Left ventricle myocardium inferior (tissue), 1 donor: Measurements from ENCODE around the gene NDUFB11. TPM values are rescaled to one million over a fixed set of nuclear protein-coding genes. Genes with fewer than 3 reads are reported as not detected.
A peak's percentile ranks its signal among the peaks of the same experiment; 100 is the strongest.

Source experiments
- DNase-seq: peaks from one replicate; pipeline ENCODE4 v3.0.0-alpha.2; 2020
- H3K27ac ChIP-seq: fragments of 200-600 bp; replicated peaks from 2 replicates; pipeline ENCODE4 v1.8.0; 2021
- H3K27me3 ChIP-seq: fragments of 200-600 bp; 2 replicates; pipeline ENCODE4 v1.8.0; 2021; ENCODE audit warnings: low read depth
- H3K36me3 ChIP-seq: fragments of 200-600 bp; 2 replicates; pipeline ENCODE4 v1.8.0; 2021
- H3K4me1 ChIP-seq: fragments of 200-600 bp; 2 replicates; pipeline ENCODE4 v1.8.0; 2021
- H3K4me3 ChIP-seq: fragments of 200-600 bp; 2 replicates; pipeline ENCODE4 v1.8.0; 2021; ENCODE audit warnings: mild to moderate bottlenecking, moderate library complexity
- H3K9me3 ChIP-seq: fragments of 200-600 bp; replicated peaks from 2 replicates; pipeline ENCODE4 v1.8.0; 2021
- intact Hi-C: fragments of 100-400 bp; cut with micrococcal nuclease; formaldehyde crosslinking; loops from one replicate; pipeline ENCODE4 v1.11.0; 2022
- long read RNA-seq: library from polyadenylated mRNA; unstranded; transcript quantifications from one replicate; pipeline ENCODE4 v2.0.0, GENCODE V29; 2021
- total RNA-seq: library from RNA; stranded (reverse); fragmentation: NEBNext Ultra II Directional; extraction: Animal tissue kit (Norgen Biotek cat#: 25700); gene quantifications from one replicate; pipeline ENCODE4 v1.2.1, GENCODE V29; 2021
- TF ChIP-seq, protein P1 (sequence below): fragments of 200-600 bp; IDR thresholded peaks from 2 replicates; pipeline ENCODE4 v1.8.0; 2021; ENCODE audit warnings: antibody characterized with exemption, mild to moderate bottlenecking, borderline replicate concordance
- donor health status: DM: no; HTN: yes; CAD: no; lungs with severe emphysema.

NDUFB11 gene
- total RNA-seq: 171 TPM
- long read RNA-seq, transcript NDUFB11-202 (3 exons, 1,388 nt): major isoform, 83 of 111 reads
- long read RNA-seq, transcript NDUFB11-201 (3 exons, 948 nt): minor isoform, 26 of 111 reads
- long read RNA-seq, partial matches to known transcripts: 1 of 111 reads
- long read RNA-seq, other reads (novel, unspliced or antisense): 1 of 111 reads

DNA sequence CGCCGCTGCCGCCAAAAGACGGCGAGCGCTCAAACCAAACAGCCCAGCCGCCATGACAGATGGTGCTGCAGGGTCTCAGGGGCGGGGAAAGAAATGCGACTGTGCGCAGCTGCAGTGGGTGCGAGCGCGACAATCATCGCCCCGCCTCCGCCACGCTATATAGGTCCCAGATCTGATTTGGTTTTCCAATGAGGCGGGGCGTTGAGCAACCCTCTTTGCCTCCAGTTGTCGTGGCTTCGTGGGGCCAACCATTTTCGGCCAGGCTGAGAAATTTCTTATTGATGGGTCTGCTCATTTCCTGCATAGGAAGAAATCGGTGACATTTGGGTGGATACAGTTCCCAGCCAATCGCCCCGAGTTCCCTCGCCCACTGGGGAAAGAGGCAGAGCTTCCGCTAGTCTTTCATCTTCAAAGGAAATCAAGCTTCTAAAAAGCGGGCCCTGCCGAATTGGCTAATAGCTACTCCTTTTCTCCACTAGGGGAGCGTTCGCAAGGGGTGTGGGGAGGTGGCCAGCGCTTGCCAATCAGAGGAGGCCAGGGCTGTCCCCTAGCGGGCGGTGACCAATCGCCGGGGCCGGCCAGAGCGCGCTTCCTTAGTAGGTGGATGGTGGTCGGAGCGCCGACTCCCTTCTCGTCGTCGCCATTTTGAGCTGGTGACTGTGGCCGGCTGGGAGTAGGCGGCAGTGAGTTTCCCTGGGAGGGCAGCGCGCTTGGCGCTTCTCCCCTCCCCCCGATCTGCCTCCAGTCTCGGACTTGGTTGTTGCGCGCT lies at the start of gene NDUFB11, which contains the start of gene RBM10:
Gene NDUFB11 (minus strand): TSS at position 77 of the 769 bp plus-strand sequence. CDS start 23 bp downstream, at position 54.
Gene RBM10 (plus strand): TSS at position 596 of the 769 bp plus-strand sequence. CDS start 2,261 bp downstream, outside the sequence.
- H3K4me1 ChIP-seq: peaks cover 35% of the 10 kb centered on the region
- peak within 1 kb of the TSS; percentile 78 for H3K4me3 ChIP-seq
- intact Hi-C loops: no loop called here
- no peaks in the 10 kb centered on the region for H3K27me3 ChIP-seq
- H3K36me3 ChIP-seq: peaks cover 5% of the 10 kb centered on the region
- peak within 1 kb of the TSS; percentile 97 for H3K27ac ChIP-seq
- H3K9me3 ChIP-seq: no peaks in the 10 kb centered on the region
- DNase-seq: peak; percentile 93
- TF ChIP-seq, protein P1, sequence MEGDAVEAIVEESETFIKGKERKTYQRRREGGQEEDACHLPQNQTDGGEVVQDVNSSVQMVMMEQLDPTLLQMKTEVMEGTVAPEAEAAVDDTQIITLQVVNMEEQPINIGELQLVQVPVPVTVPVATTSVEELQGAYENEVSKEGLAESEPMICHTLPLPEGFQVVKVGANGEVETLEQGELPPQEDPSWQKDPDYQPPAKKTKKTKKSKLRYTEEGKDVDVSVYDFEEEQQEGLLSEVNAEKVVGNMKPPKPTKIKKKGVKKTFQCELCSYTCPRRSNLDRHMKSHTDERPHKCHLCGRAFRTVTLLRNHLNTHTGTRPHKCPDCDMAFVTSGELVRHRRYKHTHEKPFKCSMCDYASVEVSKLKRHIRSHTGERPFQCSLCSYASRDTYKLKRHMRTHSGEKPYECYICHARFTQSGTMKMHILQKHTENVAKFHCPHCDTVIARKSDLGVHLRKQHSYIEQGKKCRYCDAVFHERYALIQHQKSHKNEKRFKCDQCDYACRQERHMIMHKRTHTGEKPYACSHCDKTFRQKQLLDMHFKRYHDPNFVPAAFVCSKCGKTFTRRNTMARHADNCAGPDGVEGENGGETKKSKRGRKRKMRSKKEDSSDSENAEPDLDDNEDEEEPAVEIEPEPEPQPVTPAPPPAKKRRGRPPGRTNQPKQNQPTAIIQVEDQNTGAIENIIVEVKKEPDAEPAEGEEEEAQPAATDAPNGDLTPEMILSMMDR: peak; percentile 78

DNA sequence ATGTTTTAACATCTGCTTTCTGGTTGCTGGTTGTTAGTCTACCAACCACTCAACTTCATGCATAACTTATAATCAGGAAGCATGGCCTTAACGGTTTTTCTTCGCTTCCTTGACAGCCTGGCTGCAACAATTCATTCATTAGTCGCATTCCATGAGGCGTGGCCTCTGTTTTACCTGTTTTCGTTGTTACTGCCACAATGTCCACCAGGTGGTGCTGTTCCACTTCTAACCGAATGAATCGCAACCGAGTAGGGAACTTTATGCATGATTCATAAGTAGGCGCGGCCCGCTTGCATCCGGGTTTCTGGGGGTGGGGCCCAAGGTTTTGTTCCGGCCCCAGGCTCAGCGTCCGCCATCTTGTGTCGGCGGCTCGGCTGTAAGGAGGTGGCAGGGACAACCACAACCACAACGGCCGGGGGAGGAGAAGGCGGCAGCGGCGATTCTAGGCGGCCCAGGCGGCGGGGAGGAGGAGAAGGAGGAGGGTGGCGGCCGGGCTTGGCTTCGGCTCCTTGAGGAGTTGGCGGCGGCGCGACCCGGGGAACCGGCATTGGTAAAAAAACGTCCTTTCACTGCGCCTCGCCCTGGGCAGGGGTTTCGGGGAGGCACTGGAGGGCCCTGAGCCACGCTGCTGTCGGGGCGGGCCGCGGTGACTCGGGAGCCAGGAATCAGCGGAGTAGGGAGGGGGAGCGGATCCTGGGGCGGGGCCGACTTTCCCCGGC lies 49.1 kb upstream of the NDUFB11 start, which contains the start of gene UBA1:
Gene UBA1 (plus strand): TSS at position 355 of the 719 bp plus-strand sequence. CDS start 4,974 bp downstream, outside the sequence.
- no peaks in the 10 kb centered on the region for H3K9me3 ChIP-seq
- peaks cover 1% of the 10 kb centered on the region for H3K36me3 ChIP-seq
- peak; percentile 90 for DNase-seq
- intact Hi-C loops: loop anchor here (10.0 kb wide), 1 partner anchor 191 kb away; no protein-coding TSS in a partner anchor
- no peaks in the 10 kb centered on the region for H3K27me3 ChIP-seq
- TF ChIP-seq, protein P1: peak; percentile 71
- peaks cover 52% of the 10 kb centered on the region for H3K4me1 ChIP-seq
- H3K4me3 ChIP-seq: peak within 1 kb of the TSS; percentile 82
- H3K27ac ChIP-seq: peak within 1 kb of the TSS; percentile 97

DNA sequence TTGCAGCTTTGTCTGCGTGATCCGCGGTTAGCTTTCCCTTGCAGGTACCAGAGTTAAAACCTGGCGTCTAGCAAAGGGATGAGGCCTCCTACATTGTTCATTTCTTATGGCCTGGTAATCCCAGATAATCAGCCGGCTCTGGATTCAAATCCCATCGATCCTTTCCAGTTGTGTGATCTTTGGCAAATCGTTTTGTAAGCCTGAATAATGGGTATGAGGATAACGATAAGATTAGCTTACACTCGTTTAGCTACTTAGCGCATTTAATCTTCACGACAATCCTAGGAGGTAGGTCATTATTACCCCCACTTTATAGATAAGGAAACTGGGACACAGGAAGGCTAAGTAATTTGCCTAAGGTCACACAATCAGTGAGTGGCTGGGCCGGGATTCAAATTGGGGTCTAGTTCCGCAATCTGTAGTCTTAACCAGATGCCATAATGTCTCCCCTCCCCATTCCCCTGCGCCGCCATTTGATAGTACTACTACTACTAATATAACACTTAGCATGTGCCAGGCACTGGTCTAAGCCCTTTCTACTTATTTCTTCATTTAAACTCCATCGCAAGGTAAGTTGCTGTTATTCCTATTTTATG lies 47.4 kb upstream of the NDUFB11 start:
- no peaks in the 10 kb centered on the region for H3K27me3 ChIP-seq
- no peak for DNase-seq
- H3K9me3 ChIP-seq: no peaks in the 10 kb centered on the region
- peak overlapping the region; percentile 71 for H3K4me3 ChIP-seq
- H3K36me3 ChIP-seq: no peaks in the 10 kb centered on the region
- intact Hi-C loops: loop anchor here (10.0 kb wide), 1 partner anchor 193 kb away; no protein-coding TSS in a partner anchor
- H3K4me1 ChIP-seq: peaks cover 35% of the 10 kb centered on the region
- TF ChIP-seq, protein P1: no peak
- no peak overlapping the region for H3K27ac ChIP-seq

DNA sequence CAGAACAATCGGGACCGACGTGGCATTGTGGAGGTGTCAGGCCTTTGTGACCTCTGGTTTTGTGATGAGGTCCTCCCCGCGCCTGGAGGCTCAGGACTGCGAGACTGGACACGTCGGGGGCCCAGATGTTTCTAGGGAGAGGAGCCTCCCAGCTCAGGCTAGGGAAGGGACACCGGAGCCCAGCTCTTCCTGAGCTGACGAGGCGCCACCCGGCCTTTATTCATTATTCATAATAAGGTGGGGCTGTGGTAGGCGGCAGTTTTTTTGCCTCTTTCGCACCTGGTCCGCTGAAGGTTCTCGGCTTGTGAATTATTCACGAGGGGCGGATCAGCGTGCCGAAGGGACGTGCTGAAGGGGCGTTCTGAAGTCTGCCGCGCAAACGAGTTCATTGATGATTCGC lies 46.8 kb upstream of the NDUFB11 start:
- peaks cover 29% of the 10 kb centered on the region for H3K4me1 ChIP-seq
- intact Hi-C loops: loop anchor here (10.0 kb wide), 1 partner anchor 193 kb away; no protein-coding TSS in a partner anchor
- DNase-seq: no peak
- no peaks in the 10 kb centered on the region for H3K27me3 ChIP-seq
- H3K27ac ChIP-seq: peak overlapping the region; percentile 33
- TF ChIP-seq, protein P1: no peak
- no peaks in the 10 kb centered on the region for H3K9me3 ChIP-seq
- H3K4me3 ChIP-seq: peak overlapping the region; percentile 71
- peaks cover 4% of the 10 kb centered on the region for H3K36me3 ChIP-seq
